HepG2 (cell line): Measurements from ENCODE around the gene PRMT5. TPM values are rescaled to one million over a fixed set of nuclear protein-coding genes. Genes with fewer than 3 reads are reported as not detected.

ENCODE experiments used
- AKNA ChIP-seq: sonication (generic); formaldehyde crosslinking; IDR thresholded peaks from 2 replicates; pipeline ENCODE4 v1.4.0; 2020; ENCODE audit warnings: missing genetic modification reagents, borderline replicate concordance
- ETV5 ChIP-seq: IDR thresholded peaks from 2 replicates; pipeline ENCODE4 v1.6.1; 2018; ENCODE audit warnings: missing biosample characterization, missing genetic modification reagents, inconsistent platforms, borderline replicate concordance
- HNF1A ChIP-seq, 2 experiments: sonication (generic) in 1 of 2; formaldehyde crosslinking in 1 of 2; IDR thresholded peaks; 2 replicates each; pipeline versions ENCODE4 v1.4.0 to v1.6.1; 2016 to 2020; ENCODE audit warnings: borderline replicate concordance in 1 of 2, low read depth in 1 of 2, mild to moderate bottlenecking in 1 of 2, missing genetic modification reagents in 1 of 2
- HOXA3 ChIP-seq: sonication (generic); formaldehyde crosslinking; IDR thresholded peaks from 2 replicates; pipeline ENCODE4 v1.5.0; 2020; ENCODE audit warnings: missing genetic modification reagents
- ISL2 ChIP-seq: sonication (generic); formaldehyde crosslinking; IDR thresholded peaks from 2 replicates; pipeline ENCODE4 v1.5.0; 2020; ENCODE audit warnings: missing genetic modification reagents
- MAFG ChIP-seq: sonication (generic); formaldehyde crosslinking; IDR thresholded peaks from 2 replicates; pipeline ENCODE4 v1.5.1; 2020; ENCODE audit warnings: mild to moderate bottlenecking, missing genetic modification reagents
- MIXL1 ChIP-seq: IDR thresholded peaks from 2 replicates; pipeline ENCODE4 v1.6.1; 2016
- REST ChIP-seq, 2 experiments: IDR thresholded peaks; 2 replicates each; pipeline ENCODE4 v1.6.1; 2011 to 2012; ENCODE audit warnings: low read length in 2 of 2, borderline replicate concordance in 1 of 2, low read depth in 1 of 2, mild to moderate bottlenecking in 1 of 2, moderate library complexity in 1 of 2
- SIN3B ChIP-seq: fragments of 150-350 bp; IDR thresholded peaks from 2 replicates; pipeline ENCODE4 v1.6.1; 2014; ENCODE audit warnings: low read length
- SMAD3 ChIP-seq: sonication (generic); formaldehyde crosslinking; IDR thresholded peaks from 2 replicates; pipeline ENCODE4 v1.4.0; 2020; ENCODE audit warnings: missing genetic modification reagents
- UBTF ChIP-seq: sonication (generic); formaldehyde crosslinking; IDR thresholded peaks from 2 replicates; pipeline ENCODE4 v1.4.0; 2020; ENCODE audit warnings: mild to moderate bottlenecking, missing genetic modification reagents
- ZNF496 ChIP-seq: sonication (generic); formaldehyde crosslinking; IDR thresholded peaks from 2 replicates; pipeline ENCODE4 v1.8.1; 2023; ENCODE audit warnings: mild to moderate bottlenecking, moderate library complexity, missing genetic modification reagents; ENCODE audit not compliant: insufficient replicate concordance
- polyA plus RNA-seq, 8 experiments: library from polyadenylated mRNA; depleted of rRNA in 3 of 8; stranded (reverse) in 7 of 8; unstranded in 1 of 8; fragments of >200 nt; fragmentation: Illumina TruSeq in 4 of 8; extraction: Trizol in 4 of 8; gene quantifications; 2 replicates each; pipeline versions ENCODE4 v1.2.1 to v1.2.3, GENCODE V29; 2011 to 2016; ENCODE audit warnings: low read depth in 4 of 8, missing spikeins in 1 of 8, mixed read lengths in 1 of 8; ENCODE audit not compliant: insufficient read depth in 1 of 8
- total RNA-seq, 5 experiments: library from RNA; depleted of rRNA; stranded (reverse); fragments of >200 nt; fragmentation: Illumina TruSeq; extraction: Trizol; gene quantifications; 2 replicates each; pipeline ENCODE4 v1.2.3, GENCODE V29; 2016; ENCODE audit warnings: low read depth in 1 of 5

PRMT5 gene
- total and polyA plus RNA-seq, 2 of the 13 experiments (the other 11 are each of a cell fraction or from before 2014, with no cell fraction given) = 210 to 354 TPM

- TF ChIP-seq AKNA (CRISPR knock-in tag) (peak; percentile 45; the same call in 1 of the 2 replicates), HOXA3 (CRISPR knock-in tag) (peak; percentile 86), SMAD3 (CRISPR knock-in tag) (peak; percentile 59; the same call in 1 of the 2 replicates), ISL2 (peak; percentile 68), SIN3B (no peak), REST (IDR thresholded peaks at IDR 0.05; ENCODE audit: borderline replicate concordance in 1 of 2, low read depth in 1 of 2, low read length in 2 of 2) (peak in 1 of 2 experiments; percentile 49; a peak in 1 of 4 replicates), ZNF496 (CRISPR knock-in tag) (no peak), HNF1A (IDR thresholded peaks at IDR 0.05; ENCODE audit: low read depth) (peak; percentile 69), HNF1A (CRISPR knock-in tag; IDR thresholded peaks at IDR 0.05; ENCODE audit: borderline replicate concordance) (peak; percentile 68), ETV5 (peak; percentile 95), MAFG (no peak; the same call in 1 of the 2 replicates), UBTF (CRISPR knock-in tag) (peak; percentile 98), MIXL1 (CRISPR knock-in tag) (peak; percentile 72)
Measured at GRCh38 chr14:22871224-22872032, 57.7 kb downstream of the PRMT5 start, which contains the start of gene LRP10 (continued).
